ENCODE measurements around the gene DOCK2. TPM values are rescaled to one million over a fixed set of nuclear protein-coding genes. Genes with fewer than 3 reads are reported as not detected.

The DOCK2 gene
- total and polyA plus RNA-seq, 2 of the 8 experiments (the other 6 are each of a cell fraction or from before 2014, with no cell fraction given), result 3.9 to 5.7 TPM

DNA sequence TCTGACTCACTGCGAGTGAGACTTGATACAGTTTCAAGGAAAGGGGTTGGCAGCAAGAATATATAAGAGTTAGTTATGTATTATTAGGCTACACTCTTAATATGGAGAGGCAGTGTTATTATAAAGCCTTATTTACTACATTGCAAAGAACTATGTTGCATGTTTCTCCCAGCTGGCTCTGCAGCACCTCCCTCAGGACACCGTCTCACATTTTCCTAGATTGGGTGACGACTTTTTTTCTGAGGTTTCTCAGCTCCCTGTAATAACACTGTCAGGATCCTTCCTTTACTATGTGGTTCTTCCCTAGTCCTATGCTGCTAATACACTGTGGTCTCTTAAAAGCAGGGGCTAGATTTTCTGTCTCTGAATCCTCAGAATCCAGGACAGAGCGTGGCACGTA, 189.5 kb downstream of the DOCK2 start (continued):
- TF ChIP-seq, protein P1, sequence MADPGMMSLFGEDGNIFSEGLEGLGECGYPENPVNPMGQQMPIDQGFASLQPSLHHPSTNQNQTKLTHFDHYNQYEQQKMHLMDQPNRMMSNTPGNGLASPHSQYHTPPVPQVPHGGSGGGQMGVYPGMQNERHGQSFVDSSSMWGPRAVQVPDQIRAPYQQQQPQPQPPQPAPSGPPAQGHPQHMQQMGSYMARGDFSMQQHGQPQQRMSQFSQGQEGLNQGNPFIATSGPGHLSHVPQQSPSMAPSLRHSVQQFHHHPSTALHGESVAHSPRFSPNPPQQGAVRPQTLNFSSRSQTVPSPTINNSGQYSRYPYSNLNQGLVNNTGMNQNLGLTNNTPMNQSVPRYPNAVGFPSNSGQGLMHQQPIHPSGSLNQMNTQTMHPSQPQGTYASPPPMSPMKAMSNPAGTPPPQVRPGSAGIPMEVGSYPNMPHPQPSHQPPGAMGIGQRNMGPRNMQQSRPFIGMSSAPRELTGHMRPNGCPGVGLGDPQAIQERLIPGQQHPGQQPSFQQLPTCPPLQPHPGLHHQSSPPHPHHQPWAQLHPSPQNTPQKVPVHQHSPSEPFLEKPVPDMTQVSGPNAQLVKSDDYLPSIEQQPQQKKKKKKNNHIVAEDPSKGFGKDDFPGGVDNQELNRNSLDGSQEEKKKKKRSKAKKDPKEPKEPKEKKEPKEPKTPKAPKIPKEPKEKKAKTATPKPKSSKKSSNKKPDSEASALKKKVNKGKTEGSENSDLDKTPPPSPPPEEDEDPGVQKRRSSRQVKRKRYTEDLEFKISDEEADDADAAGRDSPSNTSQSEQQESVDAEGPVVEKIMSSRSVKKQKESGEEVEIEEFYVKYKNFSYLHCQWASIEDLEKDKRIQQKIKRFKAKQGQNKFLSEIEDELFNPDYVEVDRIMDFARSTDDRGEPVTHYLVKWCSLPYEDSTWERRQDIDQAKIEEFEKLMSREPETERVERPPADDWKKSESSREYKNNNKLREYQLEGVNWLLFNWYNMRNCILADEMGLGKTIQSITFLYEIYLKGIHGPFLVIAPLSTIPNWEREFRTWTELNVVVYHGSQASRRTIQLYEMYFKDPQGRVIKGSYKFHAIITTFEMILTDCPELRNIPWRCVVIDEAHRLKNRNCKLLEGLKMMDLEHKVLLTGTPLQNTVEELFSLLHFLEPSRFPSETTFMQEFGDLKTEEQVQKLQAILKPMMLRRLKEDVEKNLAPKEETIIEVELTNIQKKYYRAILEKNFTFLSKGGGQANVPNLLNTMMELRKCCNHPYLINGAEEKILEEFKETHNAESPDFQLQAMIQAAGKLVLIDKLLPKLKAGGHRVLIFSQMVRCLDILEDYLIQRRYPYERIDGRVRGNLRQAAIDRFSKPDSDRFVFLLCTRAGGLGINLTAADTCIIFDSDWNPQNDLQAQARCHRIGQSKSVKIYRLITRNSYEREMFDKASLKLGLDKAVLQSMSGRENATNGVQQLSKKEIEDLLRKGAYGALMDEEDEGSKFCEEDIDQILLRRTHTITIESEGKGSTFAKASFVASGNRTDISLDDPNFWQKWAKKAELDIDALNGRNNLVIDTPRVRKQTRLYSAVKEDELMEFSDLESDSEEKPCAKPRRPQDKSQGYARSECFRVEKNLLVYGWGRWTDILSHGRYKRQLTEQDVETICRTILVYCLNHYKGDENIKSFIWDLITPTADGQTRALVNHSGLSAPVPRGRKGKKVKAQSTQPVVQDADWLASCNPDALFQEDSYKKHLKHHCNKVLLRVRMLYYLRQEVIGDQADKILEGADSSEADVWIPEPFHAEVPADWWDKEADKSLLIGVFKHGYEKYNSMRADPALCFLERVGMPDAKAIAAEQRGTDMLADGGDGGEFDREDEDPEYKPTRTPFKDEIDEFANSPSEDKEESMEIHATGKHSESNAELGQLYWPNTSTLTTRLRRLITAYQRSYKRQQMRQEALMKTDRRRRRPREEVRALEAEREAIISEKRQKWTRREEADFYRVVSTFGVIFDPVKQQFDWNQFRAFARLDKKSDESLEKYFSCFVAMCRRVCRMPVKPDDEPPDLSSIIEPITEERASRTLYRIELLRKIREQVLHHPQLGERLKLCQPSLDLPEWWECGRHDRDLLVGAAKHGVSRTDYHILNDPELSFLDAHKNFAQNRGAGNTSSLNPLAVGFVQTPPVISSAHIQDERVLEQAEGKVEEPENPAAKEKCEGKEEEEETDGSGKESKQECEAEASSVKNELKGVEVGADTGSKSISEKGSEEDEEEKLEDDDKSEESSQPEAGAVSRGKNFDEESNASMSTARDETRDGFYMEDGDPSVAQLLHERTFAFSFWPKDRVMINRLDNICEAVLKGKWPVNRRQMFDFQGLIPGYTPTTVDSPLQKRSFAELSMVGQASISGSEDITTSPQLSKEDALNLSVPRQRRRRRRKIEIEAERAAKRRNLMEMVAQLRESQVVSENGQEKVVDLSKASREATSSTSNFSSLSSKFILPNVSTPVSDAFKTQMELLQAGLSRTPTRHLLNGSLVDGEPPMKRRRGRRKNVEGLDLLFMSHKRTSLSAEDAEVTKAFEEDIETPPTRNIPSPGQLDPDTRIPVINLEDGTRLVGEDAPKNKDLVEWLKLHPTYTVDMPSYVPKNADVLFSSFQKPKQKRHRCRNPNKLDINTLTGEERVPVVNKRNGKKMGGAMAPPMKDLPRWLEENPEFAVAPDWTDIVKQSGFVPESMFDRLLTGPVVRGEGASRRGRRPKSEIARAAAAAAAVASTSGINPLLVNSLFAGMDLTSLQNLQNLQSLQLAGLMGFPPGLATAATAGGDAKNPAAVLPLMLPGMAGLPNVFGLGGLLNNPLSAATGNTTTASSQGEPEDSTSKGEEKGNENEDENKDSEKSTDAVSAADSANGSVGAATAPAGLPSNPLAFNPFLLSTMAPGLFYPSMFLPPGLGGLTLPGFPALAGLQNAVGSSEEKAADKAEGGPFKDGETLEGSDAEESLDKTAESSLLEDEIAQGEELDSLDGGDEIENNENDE (IDR thresholded peaks at IDR 0.05; ENCODE audit: insufficient replicate concordance, low read length), result no peak
- no peak for TF ChIP-seq BCL11A (IDR thresholded peaks at IDR 0.05; ENCODE audit: low read depth in 2 of 2, low read length in 2 of 2)
- TF ChIP-seq, protein P2, sequence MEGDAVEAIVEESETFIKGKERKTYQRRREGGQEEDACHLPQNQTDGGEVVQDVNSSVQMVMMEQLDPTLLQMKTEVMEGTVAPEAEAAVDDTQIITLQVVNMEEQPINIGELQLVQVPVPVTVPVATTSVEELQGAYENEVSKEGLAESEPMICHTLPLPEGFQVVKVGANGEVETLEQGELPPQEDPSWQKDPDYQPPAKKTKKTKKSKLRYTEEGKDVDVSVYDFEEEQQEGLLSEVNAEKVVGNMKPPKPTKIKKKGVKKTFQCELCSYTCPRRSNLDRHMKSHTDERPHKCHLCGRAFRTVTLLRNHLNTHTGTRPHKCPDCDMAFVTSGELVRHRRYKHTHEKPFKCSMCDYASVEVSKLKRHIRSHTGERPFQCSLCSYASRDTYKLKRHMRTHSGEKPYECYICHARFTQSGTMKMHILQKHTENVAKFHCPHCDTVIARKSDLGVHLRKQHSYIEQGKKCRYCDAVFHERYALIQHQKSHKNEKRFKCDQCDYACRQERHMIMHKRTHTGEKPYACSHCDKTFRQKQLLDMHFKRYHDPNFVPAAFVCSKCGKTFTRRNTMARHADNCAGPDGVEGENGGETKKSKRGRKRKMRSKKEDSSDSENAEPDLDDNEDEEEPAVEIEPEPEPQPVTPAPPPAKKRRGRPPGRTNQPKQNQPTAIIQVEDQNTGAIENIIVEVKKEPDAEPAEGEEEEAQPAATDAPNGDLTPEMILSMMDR (IDR thresholded peaks at IDR 0.05; ENCODE audit: control extremely low read depth in 1 of 3, insufficient read depth in 1 of 3, low read depth in 1 of 3, low read length in 3 of 3), result peak; percentile 43 to 68 (median 49)
- TF ChIP-seq KDM4A (IDR thresholded peaks at IDR 0.05; ENCODE audit: low read depth, low read length, severe bottlenecking), result no peak
- no peak for TF ChIP-seq RXRA (IDR thresholded peaks at IDR 0.05; ENCODE audit: insufficient read depth, low read depth, low read length)
- TF ChIP-seq SP2 (IDR thresholded peaks at IDR 0.05; ENCODE audit: low read length), result no peak
- TF ChIP-seq RAD21 (IDR thresholded peaks at IDR 0.05 in 1 of 2, conservative IDR thresholded peaks at IDR 0.05 in 1 of 2; ENCODE audit: low read depth in 2 of 2, low read length in 2 of 2), result peak; percentile 70 to 75
- no peak for TF ChIP-seq SP1 (IDR thresholded peaks at IDR 0.05; ENCODE audit: low read depth, low read length)
- TF ChIP-seq BACH1 (IDR thresholded peaks at IDR 0.05; ENCODE audit: low read length), result no peak
